ENCODE data around the gene ASCC3.

DNA sequence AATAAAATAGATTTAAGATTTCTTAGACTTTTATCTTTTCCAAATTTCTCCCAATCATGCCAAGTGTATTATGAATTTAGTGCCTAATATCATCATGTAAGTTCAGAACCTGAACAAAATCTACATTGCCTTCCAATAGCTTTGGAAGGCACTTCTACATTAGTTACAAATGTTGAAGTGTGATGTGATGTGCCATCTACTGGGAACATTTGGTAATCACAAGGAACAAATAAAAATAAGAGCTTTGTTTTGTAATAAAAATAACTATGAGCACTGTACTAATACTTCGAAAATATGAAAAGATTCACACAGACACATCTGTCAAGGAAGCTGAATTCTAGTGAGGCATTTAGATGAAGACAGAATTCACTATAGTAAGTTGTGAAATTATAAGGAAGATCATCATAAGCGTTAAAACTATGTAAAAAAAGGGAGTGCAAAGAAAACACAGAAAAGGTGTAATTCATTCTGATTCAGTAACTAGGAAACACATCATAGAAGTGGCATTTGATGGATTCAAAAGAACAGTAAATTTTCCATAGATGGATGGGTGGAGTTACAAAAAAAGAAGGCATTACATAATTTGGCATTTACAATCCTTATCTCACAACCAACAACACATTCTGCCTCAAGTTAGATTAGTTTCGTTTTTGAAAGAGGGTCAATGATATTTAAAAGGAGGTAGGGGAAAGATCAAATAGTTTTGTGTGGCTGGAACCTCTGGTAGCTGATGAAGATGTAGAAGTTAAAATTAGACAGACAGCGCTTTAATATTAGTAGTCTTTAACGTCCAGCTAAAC, 161.0 kb downstream of the ASCC3 start:
- TF ChIP-seq, protein P1, sequence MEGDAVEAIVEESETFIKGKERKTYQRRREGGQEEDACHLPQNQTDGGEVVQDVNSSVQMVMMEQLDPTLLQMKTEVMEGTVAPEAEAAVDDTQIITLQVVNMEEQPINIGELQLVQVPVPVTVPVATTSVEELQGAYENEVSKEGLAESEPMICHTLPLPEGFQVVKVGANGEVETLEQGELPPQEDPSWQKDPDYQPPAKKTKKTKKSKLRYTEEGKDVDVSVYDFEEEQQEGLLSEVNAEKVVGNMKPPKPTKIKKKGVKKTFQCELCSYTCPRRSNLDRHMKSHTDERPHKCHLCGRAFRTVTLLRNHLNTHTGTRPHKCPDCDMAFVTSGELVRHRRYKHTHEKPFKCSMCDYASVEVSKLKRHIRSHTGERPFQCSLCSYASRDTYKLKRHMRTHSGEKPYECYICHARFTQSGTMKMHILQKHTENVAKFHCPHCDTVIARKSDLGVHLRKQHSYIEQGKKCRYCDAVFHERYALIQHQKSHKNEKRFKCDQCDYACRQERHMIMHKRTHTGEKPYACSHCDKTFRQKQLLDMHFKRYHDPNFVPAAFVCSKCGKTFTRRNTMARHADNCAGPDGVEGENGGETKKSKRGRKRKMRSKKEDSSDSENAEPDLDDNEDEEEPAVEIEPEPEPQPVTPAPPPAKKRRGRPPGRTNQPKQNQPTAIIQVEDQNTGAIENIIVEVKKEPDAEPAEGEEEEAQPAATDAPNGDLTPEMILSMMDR (IDR thresholded peaks at IDR 0.05): peak in 3 of 5 experiments; percentile 29 to 38 (median 33)
- TF ChIP-seq POLR2A (IDR thresholded peaks at IDR 0.05): no peak

All from transverse colon (tissue), 3 donors.